NCI-H345 (cell line): ENCODE measurements around the gene R3HDM1.
"Not testable (repeated sequence)": the region's sequence is repeated elsewhere in the genome, so short reads cannot be mapped to it uniquely, and the experiment has no call there.

Experiments
- DNase-seq: peaks from one replicate; lab custom pipeline; 2025; lab: John Stamatoyannopoulos, UW

Gene R3HDM1

GRCh38 chr2:135709992-135710391, 178.7 kb downstream of the R3HDM1 start:
- peak; percentile 46 for DNase-seq

GRCh38 chr2:135715086-135715485, 183.8 kb downstream of the R3HDM1 start:
- DNase-seq = not testable (repeated sequence)

GRCh38 chr2:135728064-135728743, 196.9 kb downstream of the R3HDM1 start:
- no peak for DNase-seq

- no peak for DNase-seq
Observed at GRCh38 chr2:135732561-135732960, 201.3 kb downstream of the R3HDM1 start.

GRCh38 chr2:135733045-135733444, 201.8 kb downstream of the R3HDM1 start:
- DNase-seq = no peak

- DNase-seq = no peak
Observed at GRCh38 chr2:135736546-135736945, 205.3 kb downstream of the R3HDM1 start.

GRCh38 chr2:135740206-135740605, 208.9 kb downstream of the R3HDM1 start:
- no peak for DNase-seq

GRCh38 chr2:135741043-135741394, 209.7 kb downstream of the R3HDM1 start:
- no peak for DNase-seq

- DNase-seq = peak; percentile 99
Observed at GRCh38 chr2:135741395-135742324, 210.4 kb downstream of the R3HDM1 start, which contains the start of gene UBXN4. Gene UBXN4, plus strand, starts transcription at chr2:135741855. Its CDS starts 75 bp downstream, at chr2:135741930.

- DNase-seq = peak; percentile 46
Observed at GRCh38 chr2:135742325-135742757, 211.1 kb downstream of the R3HDM1 start.

GRCh38 chr2:135743860-135744259, 212.6 kb downstream of the R3HDM1 start:
- no peak for DNase-seq

- no peak for DNase-seq
Observed at GRCh38 chr2:135744760-135745314, 213.6 kb downstream of the R3HDM1 start.

- DNase-seq = no peak
Observed at GRCh38 chr2:135745545-135745944, 214.3 kb downstream of the R3HDM1 start.

GRCh38 chr2:135755573-135755972, 224.3 kb downstream of the R3HDM1 start:
- DNase-seq = no peak

- no peak for DNase-seq
Observed at GRCh38 chr2:135756692-135757091, 225.4 kb downstream of the R3HDM1 start.

GRCh38 chr2:135762022-135762421, 230.7 kb downstream of the R3HDM1 start:
- no peak for DNase-seq

GRCh38 chr2:135762530-135762929, 231.2 kb downstream of the R3HDM1 start:
- no peak for DNase-seq

GRCh38 chr2:135768863-135769262, 237.6 kb downstream of the R3HDM1 start:
- no peak for DNase-seq

GRCh38 chr2:135773319-135773718, 242.0 kb downstream of the R3HDM1 start:
- no peak for DNase-seq

GRCh38 chr2:135773917-135774316, 242.6 kb downstream of the R3HDM1 start:
- no peak for DNase-seq
